ENCODE data around the gene VSIR. TPM values are rescaled to one million over a fixed set of nuclear protein-coding genes. Genes with fewer than 3 reads are reported as not detected.
A peak's percentile ranks its signal among the peaks of the same experiment; 100 is the strongest.

Gene VSIR
- total RNA-seq, 1 donor from 2014 or later: 116 TPM

DNA sequence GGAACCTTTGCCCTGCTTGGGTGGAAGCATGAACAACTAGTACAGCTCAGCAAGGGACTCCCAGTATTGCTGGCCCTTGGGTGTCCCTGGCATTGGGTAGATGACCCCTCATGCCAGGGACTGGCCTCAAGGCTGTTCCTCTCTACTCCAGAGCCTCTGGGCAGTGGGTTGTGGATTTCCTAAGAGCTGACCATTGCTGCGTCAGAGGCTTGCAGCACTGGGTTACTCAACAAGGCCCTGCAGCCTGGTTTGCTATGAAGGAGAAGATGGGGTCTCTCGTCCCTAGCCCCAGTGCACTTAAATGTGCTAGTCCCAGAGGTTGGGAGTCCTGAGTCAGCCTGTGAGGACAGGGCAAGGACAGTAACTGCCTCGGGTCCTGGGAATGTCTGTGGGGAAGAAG is 2.5 kb downstream of the VSIR start:
- intact Hi-C loops (cut with DNase I): loop anchor here (5.0 kb wide), 1 partner anchor 43 kb away; no protein-coding TSS in a partner anchor
- no peak for ATAC-seq (ENCODE audit: poor library complexity)
- peak; percentile 67 for DNase-seq

GRCh38 chr10:71770255-71770654 is 3.1 kb downstream of the VSIR start:
- DNase-seq (peak; percentile 43), ATAC-seq (ENCODE audit: poor library complexity) (no peak)
- intact Hi-C loops (cut with DNase I): loop anchor here (5.0 kb wide), 1 partner anchor 43 kb away; no protein-coding TSS in a partner anchor

DNA sequence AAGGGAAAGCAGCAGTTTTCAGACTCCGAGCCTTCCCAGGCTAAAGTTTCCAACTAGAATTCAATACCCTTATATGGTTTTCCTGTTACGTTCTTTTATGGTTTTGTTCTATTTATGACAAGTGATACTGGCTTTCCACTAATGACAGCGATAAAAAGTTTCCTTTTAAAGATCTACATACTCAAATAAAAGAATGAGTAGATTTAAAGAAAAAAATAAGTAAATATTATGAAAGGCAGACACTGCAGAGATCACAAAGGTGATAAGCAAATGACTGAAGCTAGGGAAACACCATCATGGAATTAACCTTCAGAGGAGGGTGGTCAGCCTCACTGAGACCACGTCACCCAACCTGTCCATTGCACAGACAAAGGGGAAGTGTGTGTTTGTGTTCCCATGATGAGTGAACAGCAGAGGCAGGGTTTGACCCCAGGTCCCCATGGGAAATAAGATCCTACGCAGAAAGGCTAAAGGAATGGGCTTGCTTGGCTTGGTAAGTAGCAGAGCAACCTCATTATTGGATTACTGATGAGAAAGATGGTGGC is 4.0 kb downstream of the VSIR start:
- intact Hi-C loops (cut with DNase I): no loop called here
- ATAC-seq (ENCODE audit: poor library complexity) (no peak), DNase-seq (peak; percentile 26)

GRCh38 chr10:71767420-71768035 is 5.8 kb downstream of the VSIR start:
- DNase-seq (peak; percentile 89), ATAC-seq (ENCODE audit: poor library complexity) (peak; percentile 1)

GRCh38 chr10:71766717-71767419 is 6.5 kb downstream of the VSIR start:
- intact Hi-C loops (cut with DNase I): no loop called here
- ATAC-seq (ENCODE audit: poor library complexity) (peak; percentile 36), DNase-seq (peak; percentile 86)

More at GRCh38 chr10:71767420-71768035, 5.8 kb downstream of the VSIR start:
- intact Hi-C loops (cut with DNase I): no loop called here

DNA sequence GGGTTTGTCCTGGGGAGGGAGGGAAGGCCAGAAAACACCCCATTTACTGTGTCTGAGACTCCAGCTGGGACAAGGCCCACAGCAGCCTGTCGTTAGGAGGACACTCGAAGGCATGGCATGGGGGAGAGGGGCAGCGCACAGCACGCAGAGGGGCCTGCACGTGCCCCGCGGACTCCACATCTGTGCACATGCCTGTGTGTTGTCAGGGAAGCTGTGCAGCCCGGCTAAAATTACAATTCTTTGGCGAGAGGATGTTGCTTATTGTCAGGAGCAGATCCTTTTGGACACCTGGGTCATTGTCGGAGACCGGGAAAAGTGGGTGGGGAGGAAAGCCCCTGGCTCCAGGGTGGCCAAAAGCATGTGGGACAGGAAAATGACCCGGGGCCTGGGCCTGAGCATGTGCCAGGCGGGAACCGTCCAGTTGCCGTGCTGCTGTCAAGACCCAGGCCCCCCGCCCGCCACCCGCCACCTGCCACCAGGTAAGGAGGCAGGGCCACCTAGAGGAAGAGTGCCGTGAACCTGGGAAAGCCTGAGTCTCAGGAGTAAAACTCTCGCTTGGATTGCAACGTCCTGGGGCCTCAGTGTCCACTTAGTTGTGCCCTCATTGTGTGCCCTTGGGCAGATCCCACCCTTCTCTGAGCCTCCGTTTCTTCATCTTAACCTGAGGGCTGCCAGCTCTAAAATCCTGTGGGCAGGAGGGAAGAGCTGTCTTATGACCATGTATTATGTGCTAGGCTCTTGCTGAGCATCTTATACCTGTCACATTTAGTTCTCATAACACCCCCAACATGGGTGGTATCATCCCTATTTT is 7.2 kb downstream of the VSIR start:
- ATAC-seq (ENCODE audit: poor library complexity): no peak
- intact Hi-C loops (cut with DNase I): no loop called here
- peak; percentile 38 for DNase-seq

DNA sequence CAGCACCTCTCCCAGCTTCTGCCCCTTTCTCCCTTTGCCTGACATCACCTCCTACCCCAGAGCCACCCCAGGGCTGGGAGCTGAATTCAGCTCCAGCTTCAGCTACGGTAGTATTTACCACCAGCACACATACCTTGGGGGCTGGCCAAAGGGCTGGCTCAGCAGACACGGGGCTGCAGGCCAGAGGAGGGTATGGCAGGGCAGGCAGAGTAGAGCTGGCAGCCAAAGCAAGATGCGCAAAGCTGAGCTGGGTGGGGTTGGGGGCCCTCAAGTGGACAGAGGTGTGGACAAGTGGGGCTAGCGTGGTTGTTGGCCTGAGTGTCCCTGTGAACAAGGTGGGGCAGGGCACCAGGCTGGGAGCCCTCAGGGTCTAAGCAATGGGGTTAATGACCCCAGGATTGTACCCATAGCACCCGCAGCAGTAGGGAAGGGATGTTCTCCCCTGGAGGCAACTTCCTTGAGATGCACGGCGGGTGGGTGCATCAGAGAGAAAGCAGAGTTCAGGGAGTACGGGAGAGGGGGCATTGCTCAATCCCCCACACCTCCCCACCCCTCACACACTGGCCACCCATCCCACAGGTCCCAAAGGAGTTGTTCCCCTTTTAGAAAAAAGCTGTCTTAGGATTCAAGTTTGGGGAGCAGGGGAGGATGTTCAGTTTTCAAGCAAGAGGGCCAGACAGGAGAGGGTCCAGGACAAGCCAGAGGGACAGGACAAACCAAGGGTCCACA is 8.0 kb downstream of the VSIR start:
- DNase-seq (peak; percentile 83), ATAC-seq (ENCODE audit: poor library complexity) (peak; percentile 63)
- intact Hi-C loops (cut with DNase I): no loop called here

DNA sequence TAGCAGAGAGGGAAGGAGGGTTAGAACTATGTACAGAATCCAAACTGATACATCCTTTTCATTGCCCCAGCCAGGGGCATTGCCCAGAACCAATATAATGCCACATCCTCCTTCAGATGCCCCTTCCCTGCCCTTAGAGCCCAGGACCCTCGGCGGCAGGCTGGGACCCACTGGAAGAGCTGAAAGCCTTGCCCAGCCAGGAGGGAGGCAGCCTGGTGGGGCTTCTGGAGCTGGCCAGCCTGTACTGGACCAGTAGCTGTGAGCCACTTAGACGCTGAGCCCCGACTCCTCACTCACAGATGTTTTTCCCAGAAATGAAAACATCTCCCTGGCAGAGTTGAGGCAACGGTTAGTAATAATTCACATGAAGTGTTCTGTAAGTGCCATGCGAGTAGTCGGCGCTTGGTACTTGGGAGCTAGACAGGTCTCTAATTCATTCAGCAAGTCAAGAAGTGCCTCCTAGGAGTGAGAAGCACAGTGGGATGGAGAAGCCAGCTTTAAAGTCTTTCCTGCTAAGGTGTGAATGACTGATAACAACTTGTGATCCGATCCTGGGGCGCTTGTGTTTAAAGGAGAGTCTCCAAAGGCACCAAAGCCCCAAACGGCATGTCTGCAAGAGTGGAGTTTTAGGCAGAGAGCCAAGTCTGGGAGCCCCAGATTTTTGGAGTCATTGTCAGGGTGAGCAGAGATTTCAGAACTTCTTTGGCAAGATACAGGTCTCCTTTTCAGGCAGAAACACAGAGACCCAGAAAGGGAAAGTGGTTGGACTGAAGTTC is 9.8 kb downstream of the VSIR start:
- intact Hi-C loops (cut with DNase I): no loop called here
- ATAC-seq (ENCODE audit: poor library complexity) (no peak), DNase-seq (peak; percentile 38)

- intact Hi-C loops (cut with DNase I): no loop called here
- DNase-seq (no peak), ATAC-seq (ENCODE audit: poor library complexity) (no peak)
Measured at GRCh38 chr10:71762324-71762723, 11.0 kb downstream of the VSIR start.

DNA sequence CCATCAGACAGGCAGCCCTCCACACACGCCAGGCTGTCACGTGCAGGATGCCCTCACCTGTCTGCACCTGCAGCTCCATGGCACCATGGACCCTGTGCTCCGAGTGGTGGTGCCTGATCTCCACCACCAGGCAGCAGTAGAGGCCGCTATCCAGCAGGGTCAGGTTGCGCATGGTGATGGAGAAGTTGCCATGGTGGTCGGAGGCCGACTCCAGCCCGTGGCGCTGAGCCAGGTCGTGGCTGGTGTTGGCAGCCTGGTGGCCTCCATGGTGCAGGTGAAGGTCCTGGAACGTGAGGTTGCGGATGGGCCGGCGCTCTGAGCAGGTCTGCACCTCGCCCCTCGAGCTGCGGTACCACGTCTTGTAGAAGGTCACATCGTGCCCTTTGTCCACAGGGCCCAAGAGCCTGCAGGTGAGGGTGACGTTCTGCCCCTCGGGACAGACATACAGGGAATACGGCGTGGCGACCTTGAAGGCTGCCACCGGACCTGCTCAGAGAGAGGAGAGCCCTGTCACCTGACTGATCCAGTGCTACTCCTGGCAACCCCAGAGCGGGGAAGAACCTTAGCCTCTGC is 11.7 kb downstream of the VSIR start:
- peak; percentile 55 for DNase-seq
- ATAC-seq (ENCODE audit: poor library complexity): peak; percentile 57
- intact Hi-C loops (cut with DNase I): no loop called here

DNA sequence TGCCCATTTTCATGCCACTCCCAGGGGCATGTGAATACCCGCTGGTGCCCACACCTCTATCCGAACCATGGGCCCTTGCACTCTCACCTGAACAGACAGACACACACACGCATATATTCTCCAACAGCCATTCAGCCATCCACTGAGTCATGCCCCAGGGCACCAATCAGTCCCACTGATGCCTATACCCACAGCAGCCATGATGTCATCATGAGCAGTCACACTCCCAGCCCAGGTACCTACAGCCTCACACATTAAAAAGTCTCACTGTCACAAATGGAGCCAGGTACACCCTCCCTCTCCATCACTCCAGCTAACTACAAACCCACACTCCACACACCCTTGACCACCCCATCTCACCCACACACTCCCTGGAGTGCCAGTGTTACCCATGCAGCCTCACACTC is 12.2 kb downstream of the VSIR start:
- intact Hi-C loops (cut with DNase I): no loop called here
- no peak for ATAC-seq (ENCODE audit: poor library complexity)
- DNase-seq: no peak

DNA sequence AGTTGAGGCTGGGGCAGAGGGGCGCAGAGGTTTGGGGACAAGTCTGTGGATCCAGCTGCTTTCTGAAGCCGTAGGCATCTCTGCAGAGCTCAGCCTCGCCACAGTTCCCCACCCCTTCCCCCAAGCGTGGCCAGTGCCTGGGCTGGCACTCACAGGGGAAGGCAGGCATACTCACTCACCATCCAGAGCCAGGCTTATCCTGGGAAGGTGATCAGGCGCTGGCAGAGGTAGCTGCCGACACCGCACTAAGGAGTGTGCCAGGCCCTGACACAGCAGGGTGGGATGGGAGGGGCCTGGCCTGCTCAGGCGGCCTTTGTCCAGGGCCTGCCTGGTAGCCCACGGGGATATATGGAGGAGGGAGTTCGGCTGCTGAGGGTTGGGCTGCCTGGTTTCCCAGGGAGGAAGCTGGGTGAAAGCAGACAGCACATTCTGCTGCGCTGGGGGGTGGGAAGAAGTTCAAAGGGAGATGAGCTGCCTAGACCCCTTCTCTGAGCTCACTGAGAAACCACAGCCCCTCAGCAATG is 15.9 kb downstream of the VSIR start:
- peak; percentile 69 for DNase-seq
- ATAC-seq (ENCODE audit: poor library complexity): peak; percentile 70

DNA sequence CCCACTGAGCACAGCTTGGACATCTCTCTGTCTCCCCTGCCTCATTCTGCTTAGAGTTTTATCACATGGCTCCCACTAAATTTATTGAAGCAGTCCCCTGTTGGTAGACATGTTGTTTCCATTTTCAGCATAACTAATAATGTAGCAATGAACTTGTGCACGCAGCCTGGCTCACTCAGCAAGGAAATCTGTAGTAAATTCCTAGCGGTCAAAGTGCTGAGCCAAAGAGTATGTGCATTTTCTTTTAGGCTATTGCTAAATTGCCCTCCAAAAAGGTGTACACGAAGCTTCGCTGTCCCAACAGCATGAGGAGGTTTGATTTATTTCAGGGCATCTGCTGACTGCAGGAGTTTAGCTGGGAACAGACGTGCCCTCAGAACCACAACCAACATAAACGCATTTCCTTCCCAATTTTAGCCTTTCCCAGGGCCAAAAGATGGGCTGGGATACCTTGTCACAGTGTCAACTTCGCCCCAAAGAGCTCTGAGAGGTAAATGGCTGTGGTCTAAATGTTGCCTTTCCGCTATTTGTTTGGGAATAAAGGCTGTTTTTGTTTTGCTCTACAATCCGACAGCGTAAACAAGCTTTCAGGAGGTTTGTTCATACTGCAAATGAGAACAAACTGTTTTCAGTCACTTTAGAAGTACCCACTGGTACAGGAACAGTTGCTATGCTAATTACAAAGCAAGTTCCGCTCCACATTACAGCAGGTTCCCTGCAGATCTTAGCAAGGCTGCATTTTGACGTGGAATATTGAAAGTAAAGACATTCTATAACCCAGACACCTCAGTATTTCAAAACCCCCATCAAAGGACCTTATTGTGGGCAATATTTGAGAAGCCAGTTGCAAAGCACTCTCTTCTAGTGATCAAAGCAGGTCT is 16.8 kb downstream of the VSIR start:
- DNase-seq (no peak), ATAC-seq (ENCODE audit: poor library complexity) (no peak)
- intact Hi-C loops (cut with DNase I): no loop called here

More for the DNA sequence above, 15.9 kb downstream of the VSIR start:
- intact Hi-C loops (cut with DNase I): no loop called here

DNA sequence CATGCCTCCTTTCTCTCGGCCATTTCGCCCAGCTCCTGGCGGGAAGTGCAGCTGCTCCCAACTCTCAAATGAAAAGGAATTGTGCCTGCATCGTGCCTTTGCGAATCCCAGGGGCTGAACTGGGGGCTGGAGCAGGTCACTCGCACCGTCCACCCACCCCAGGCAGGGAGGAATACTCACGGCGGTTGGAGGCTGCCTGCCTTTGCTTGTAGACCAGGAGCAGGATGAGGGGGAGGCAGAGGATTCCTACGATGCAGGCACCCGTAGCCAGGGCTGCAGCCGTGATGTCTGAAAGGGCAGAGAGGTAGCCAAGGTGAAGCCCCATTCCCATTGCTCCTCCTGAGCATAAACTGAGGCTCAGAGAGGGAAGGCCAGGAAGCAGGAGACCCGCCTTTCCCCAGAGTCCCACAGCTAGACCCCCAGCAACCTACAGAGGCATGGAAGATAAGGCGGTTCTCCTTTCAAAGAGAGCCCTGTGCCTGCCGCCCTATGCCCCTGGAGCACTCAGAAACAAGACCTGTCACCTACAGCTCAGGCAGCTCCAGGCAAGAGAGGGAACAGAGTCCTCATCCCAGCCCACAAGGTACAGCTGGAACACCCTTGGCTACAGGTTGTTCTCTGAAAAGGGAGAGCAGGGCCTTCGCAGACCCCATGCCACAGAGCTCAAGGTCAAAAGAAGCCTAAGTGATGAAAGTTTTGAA is 18.0 kb downstream of the VSIR start:
- no peak for ATAC-seq (ENCODE audit: poor library complexity)
- peak; percentile 36 for DNase-seq
- intact Hi-C loops (cut with DNase I): no loop called here

- ATAC-seq (ENCODE audit: poor library complexity) (no peak), DNase-seq (no peak)
- intact Hi-C loops (cut with DNase I): no loop called here
Measured at GRCh38 chr10:71754562-71754961, 18.8 kb downstream of the VSIR start.

GRCh38 chr10:71753960-71754505 is 19.3 kb downstream of the VSIR start:
- no peak for ATAC-seq (ENCODE audit: poor library complexity)
- peak; percentile 33 for DNase-seq
- intact Hi-C loops (cut with DNase I): no loop called here
